Lung (tissue), 12 donors: ENCODE measurements around the gene NCOR2. TPM values are rescaled to one million over a fixed set of nuclear protein-coding genes. Genes with fewer than 3 reads are reported as not detected.

Experiments used
- ATAC-seq: fragments of 200-7000 bp; cut with Tn5 transposase; one replicate; pipeline ENCODE4 v1.9.1; 2020; ENCODE audit warnings: moderate number of reproducible peaks; ENCODE audit not compliant: insufficient read depth, low FRiP score
- DNase-seq, 3 donors: peaks; one replicate each; pipeline ENCODE4 v3.0.0-alpha.2; 2013 to 2017
- H3K27ac ChIP-seq, 2 donors: one replicate each; pipeline ENCODE4 v1.5.1; 2013; ENCODE audit warnings: mild to moderate bottlenecking in 2 of 2, moderate library complexity in 2 of 2, control low read depth in 1 of 2, inconsistent platforms in 1 of 2, low read depth in 1 of 2, low read length in 1 of 2
- H3K27me3 ChIP-seq, 3 donors: one replicate each; pipeline ENCODE4 v1.5.1; 2013; ENCODE audit warnings: low read length in 2 of 3; ENCODE audit not compliant: control insufficient read depth in 3 of 3, insufficient read depth in 3 of 3
- H3K36me3 ChIP-seq, 4 donors: one replicate each; pipeline ENCODE4 v1.5.1; 2013; ENCODE audit warnings: low read length in 4 of 4, mild to moderate bottlenecking in 1 of 4, moderate library complexity in 1 of 4; ENCODE audit not compliant: control insufficient read depth in 4 of 4, insufficient read depth in 4 of 4
- H3K4me1 ChIP-seq, 5 donors: one replicate each; pipeline ENCODE4 v1.5.1; 2013; ENCODE audit warnings: low read length in 5 of 5, mild to moderate bottlenecking in 2 of 5, moderate library complexity in 1 of 5; ENCODE audit not compliant: control insufficient read depth in 5 of 5, insufficient read depth in 5 of 5
- H3K4me3 ChIP-seq: one replicate; pipeline ENCODE4 v1.5.1; 2013; ENCODE audit warnings: mild to moderate bottlenecking, control low read depth, moderate library complexity
- H3K9ac ChIP-seq, 2 donors: one replicate each; pipeline ENCODE4 v1.5.1; 2013; ENCODE audit warnings: low read length in 2 of 2, control low read depth in 1 of 2; ENCODE audit not compliant: insufficient read depth in 1 of 2
- H3K9me3 ChIP-seq, 4 donors: one replicate each; pipeline ENCODE4 v1.5.1; 2013; ENCODE audit warnings: low read length in 3 of 4, mild to moderate bottlenecking in 1 of 4, moderate library complexity in 1 of 4; ENCODE audit not compliant: control insufficient read depth in 4 of 4, insufficient read depth in 3 of 4
- whole genome bisulfite sequencing, 2 donors: extraction: QIAGEN DNeasy Blood & Tissue Kit; methylation state at CpG; one replicate each; pipeline ENCODE4 v1.1.7; 2013; 5-methylcytosine and 5-hydroxymethylcytosine counted together
- polyA plus RNA-seq, 2 donors: library from polyadenylated mRNA; stranded (reverse); fragments of 200-250 nt; gene quantifications; one replicate each; pipeline ENCODE4 v1.2.1, GENCODE V29; 2013
- total RNA-seq, 2 donors: library from RNA; depleted of rRNA in 1 of 2; stranded (reverse); fragments of >200 nt in 1 of 2; gene quantifications; one replicate each; pipeline ENCODE4 v1.2.1, GENCODE V29; 2014 to 2021
- TF ChIP-seq, protein P1 (sequence below): IDR thresholded peaks from 2 replicates; pipeline ENCODE4 v1.5.1; 2012; ENCODE audit warnings: mild to moderate bottlenecking; ENCODE audit errors: control extremely low read depth, extremely low read depth
- donor health status: control.
- donor health status: control.
- donor health status: Bipolar disorder and iron deficiency.
- donor health status: healthy.
- donor health status: DM: yes; HTN: yes; CAD: no.

The NCOR2 gene
- total and polyA plus RNA-seq, 4 donors, result 81.4 to 361 (median 132) TPM

DNA sequence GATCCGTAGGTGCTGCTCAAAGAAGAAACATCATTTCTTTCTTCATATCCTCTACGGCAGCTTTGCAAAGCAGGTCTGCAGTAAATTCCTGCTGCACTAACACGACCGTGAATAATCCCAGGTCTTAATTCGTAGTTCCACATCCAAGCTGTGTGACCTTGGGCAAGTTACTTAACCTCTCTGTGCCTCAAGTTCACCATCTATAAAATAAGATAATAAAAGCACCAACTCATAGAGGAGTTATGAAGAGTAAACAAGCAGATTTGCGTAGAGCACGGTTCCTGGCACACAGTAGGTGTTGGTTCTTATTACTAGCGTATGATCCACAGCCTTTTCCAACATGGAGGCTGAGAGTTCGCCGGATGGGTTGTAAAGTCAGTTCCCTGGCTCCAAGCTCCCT lies 3.6 kb downstream of the NCOR2 start:
- Histone ChIP-seq H3K27me3 (no peaks in the 10 kb centered on the region), H3K4me1 (peaks cover 0 to 23% (median 16%) of the 10 kb centered on the region in 5 donors), H3K9me3 (no peaks in the 10 kb centered on the region), H3K36me3 (no peaks in the 10 kb centered on the region), H3K27ac (peak overlapping the region in 1 of 2 donors; percentile 65), H3K9ac (no peak overlapping the region), H3K4me3 (no peak overlapping the region)
- DNase-seq (no peak), ATAC-seq (no peak)
- TF ChIP-seq, protein P1, sequence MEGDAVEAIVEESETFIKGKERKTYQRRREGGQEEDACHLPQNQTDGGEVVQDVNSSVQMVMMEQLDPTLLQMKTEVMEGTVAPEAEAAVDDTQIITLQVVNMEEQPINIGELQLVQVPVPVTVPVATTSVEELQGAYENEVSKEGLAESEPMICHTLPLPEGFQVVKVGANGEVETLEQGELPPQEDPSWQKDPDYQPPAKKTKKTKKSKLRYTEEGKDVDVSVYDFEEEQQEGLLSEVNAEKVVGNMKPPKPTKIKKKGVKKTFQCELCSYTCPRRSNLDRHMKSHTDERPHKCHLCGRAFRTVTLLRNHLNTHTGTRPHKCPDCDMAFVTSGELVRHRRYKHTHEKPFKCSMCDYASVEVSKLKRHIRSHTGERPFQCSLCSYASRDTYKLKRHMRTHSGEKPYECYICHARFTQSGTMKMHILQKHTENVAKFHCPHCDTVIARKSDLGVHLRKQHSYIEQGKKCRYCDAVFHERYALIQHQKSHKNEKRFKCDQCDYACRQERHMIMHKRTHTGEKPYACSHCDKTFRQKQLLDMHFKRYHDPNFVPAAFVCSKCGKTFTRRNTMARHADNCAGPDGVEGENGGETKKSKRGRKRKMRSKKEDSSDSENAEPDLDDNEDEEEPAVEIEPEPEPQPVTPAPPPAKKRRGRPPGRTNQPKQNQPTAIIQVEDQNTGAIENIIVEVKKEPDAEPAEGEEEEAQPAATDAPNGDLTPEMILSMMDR, result no peak
- 85 to 86% methylated on average over 10 of the region's 10 CpGs for WGBS, 2 donors

DNA sequence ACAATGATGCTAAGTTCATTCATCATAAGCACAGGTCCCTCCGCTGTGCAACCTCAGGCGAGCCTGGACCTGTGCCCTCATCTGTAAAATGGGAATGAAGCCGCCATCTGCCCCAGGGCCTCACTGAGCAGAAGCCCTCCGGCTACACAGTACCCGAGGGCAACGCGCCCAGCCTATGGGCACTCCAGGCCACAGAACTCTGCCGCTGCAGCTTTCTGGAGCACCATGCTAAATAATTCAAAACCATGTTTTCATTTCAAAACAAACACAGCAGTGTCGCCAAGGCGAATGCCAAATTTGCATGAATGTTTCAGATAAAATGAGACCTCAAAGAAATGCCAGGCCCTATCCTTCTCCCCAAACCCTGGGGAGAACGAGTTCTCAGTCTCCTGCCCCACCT lies 4.0 kb downstream of the NCOR2 start:
- WGBS, 2 donors, result 65 to 81% methylated on average over 11 of the region's 11 CpGs
- no peaks in the 10 kb centered on the region for H3K27me3 ChIP-seq
- peaks cover 0 to 21% (median 16%) of the 10 kb centered on the region in 5 donors for H3K4me1 ChIP-seq
- TF ChIP-seq, protein P1, result no peak
- peak overlapping the region in 1 of 2 donors; percentile 13 for H3K27ac ChIP-seq
- DNase-seq, result peak in 2 of 3 donors; percentile 29 to 32
- ATAC-seq, result no peak
- H3K36me3 ChIP-seq, result no peaks in the 10 kb centered on the region
- H3K9ac ChIP-seq, result no peak overlapping the region
- H3K9me3 ChIP-seq, result no peaks in the 10 kb centered on the region
- H3K4me3 ChIP-seq, result no peak overlapping the region

DNA sequence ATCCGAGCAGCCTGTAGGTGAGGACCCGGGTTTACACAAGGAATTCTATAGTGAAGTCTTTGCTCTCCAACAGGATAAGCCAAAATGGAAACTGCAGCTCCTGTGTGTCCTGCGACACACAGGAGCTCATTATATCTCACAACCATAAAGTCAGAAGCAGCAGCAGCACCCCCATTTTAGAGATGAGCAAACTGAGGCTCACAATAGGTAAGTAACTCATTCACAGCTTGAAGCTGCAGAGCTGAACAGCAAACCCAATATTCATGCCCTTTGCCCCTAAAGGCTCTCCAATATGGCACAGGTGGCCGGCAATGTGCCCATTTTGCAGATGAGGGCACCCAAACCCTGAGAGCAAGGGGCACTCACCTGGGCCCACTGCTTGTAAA lies 4.6 kb downstream of the NCOR2 start:
- H3K4me1 ChIP-seq, result peaks cover 0 to 21% (median 14%) of the 10 kb centered on the region in 5 donors
- TF ChIP-seq, protein P1, result no peak
- no peaks in the 10 kb centered on the region for H3K27me3 ChIP-seq
- no peak for DNase-seq
- H3K9me3 ChIP-seq, result no peaks in the 10 kb centered on the region
- no peaks in the 10 kb centered on the region for H3K36me3 ChIP-seq
- ATAC-seq, result no peak
- H3K4me3 ChIP-seq, result no peak overlapping the region
- 87 to 91% methylated on average over 4 of the region's 4 CpGs for WGBS, 2 donors
- H3K27ac ChIP-seq, result peak overlapping the region in 1 of 2 donors; percentile 13
- H3K9ac ChIP-seq, result no peak overlapping the region
